Panc1 (cell line): Measurements from ENCODE around the gene FLYWCH2. TPM values are rescaled to one million over a fixed set of nuclear protein-coding genes. Genes with fewer than 3 reads are reported as not detected.
A peak's percentile ranks its signal among the peaks of the same experiment; 100 is the strongest.

Experiments
- ATAC-seq: fragments of 200-7000 bp; cut with Tn5 transposase; 2 replicates; pipeline ENCODE4 v1.9.1; 2020; ENCODE audit warnings: mild to moderate bottlenecking, moderate library complexity
- BruUV-seq: library from RNA; stranded (reverse); fragments of 400-500 nt; replicated peaks from 2 replicates; lab custom pipeline; 2021; lab: Mats Ljungman, UMichigan
- CTCF ChIA-PET: fragments of 300-600 bp; sonication (Branson Sonifier 250); formaldehyde crosslinking; loops from one replicate; lab custom pipeline; 2022; ENCODE audit warnings: antibody characterized with exemption; lab: Charles Lee
- POLR2A ChIA-PET: fragments of 300-600 bp; sonication (Branson Sonifier 250); formaldehyde crosslinking; loops from one replicate; lab custom pipeline; 2022; ENCODE audit warnings: antibody characterized with exemption; lab: Charles Lee
- DNase-seq: peaks from one replicate; pipeline ENCODE4 v3.0.0-alpha.2; 2010; ENCODE audit warnings: low read depth, low spot score
- H3K27ac ChIP-seq: 2 replicates; pipeline ENCODE4 v1.5.1; 2011; ENCODE audit warnings: mild to moderate bottlenecking, low read length, inconsistent platforms
- H3K27me3 ChIP-seq: fragments of 200-500 bp; sonication (Bioruptor generic); 2 replicates; pipeline ENCODE4 v1.6.0; 2014; ENCODE audit warnings: low read length, inconsistent platforms; ENCODE audit not compliant: control insufficient read depth, insufficient read depth
- H3K36me3 ChIP-seq: fragments of 200-500 bp; sonication (Bioruptor generic); 2 replicates; pipeline ENCODE4 v1.5.1; 2014; ENCODE audit warnings: inconsistent platforms, mild to moderate bottlenecking, low read length, moderate library complexity; ENCODE audit not compliant: control insufficient read depth, insufficient read depth
- H3K4me1 ChIP-seq: 2 replicates; pipeline ENCODE4 v1.5.1; 2011; ENCODE audit warnings: inconsistent platforms, mild to moderate bottlenecking, low read length, moderate library complexity; ENCODE audit not compliant: control insufficient read depth, insufficient read depth
- H3K4me3 ChIP-seq, 2 experiments: 2 replicates each; pipeline ENCODE4 v1.5.1; 2011 to 2012; ENCODE audit warnings: low read depth in 2 of 2, low read length in 2 of 2, mild to moderate bottlenecking in 2 of 2, inconsistent platforms in 1 of 2, moderate library complexity in 1 of 2
- H3K9me3 ChIP-seq: fragments of 200-500 bp; sonication (Bioruptor generic); 2 replicates; pipeline ENCODE4 v1.5.1; 2014; ENCODE audit warnings: low read depth, mild to moderate bottlenecking, inconsistent platforms, low read length, moderate library complexity; ENCODE audit not compliant: control insufficient read depth, insufficient read depth
- CTCF ChIP-seq: fragments of 450-650 bp; IDR thresholded peaks from 2 replicates; pipeline ENCODE4 v1.5.1; 2017; ENCODE audit warnings: mild to moderate bottlenecking
- POLR2AphosphoS5 ChIP-seq: IDR thresholded peaks from 2 replicates; pipeline ENCODE4 v1.6.1; 2012; ENCODE audit warnings: mild to moderate bottlenecking, low read depth, low read length, moderate library complexity
- REST ChIP-seq, 2 experiments: IDR thresholded peaks; 2 replicates each; pipeline ENCODE4 v1.6.1; 2011 to 2012; ENCODE audit warnings: low read depth in 2 of 2, control low read depth in 1 of 2, low read length in 1 of 2, mild to moderate bottlenecking in 1 of 2, moderate library complexity in 1 of 2; ENCODE audit not compliant: insufficient read depth in 1 of 2
- SIN3A ChIP-seq: IDR thresholded peaks from 2 replicates; pipeline ENCODE4 v1.6.1; 2012; ENCODE audit warnings: low read depth, mild to moderate bottlenecking, low read length, moderate library complexity, borderline replicate concordance; ENCODE audit not compliant: insufficient read depth
- TCF7L2 ChIP-seq: IDR thresholded peaks from 2 replicates; pipeline ENCODE4 v1.6.1; 2011; ENCODE audit warnings: mild to moderate bottlenecking, low read depth, low read length, inconsistent platforms
- in situ Hi-C: cut with HindIII; loops from 2 replicates; pipeline ENCODE4 v1.10.0; 2016; ENCODE audit warnings: low sequenced_read_pairs, low pct_unique_long_range_greater_than_20kb
- intact Hi-C: fragments of 100-400 bp; cut with micrococcal nuclease; formaldehyde crosslinking; loops from one replicate; pipeline ENCODE4 v1.10.0; 2022; ENCODE audit not compliant: unreplicated experiment
- total RNA-seq: library from RNA; stranded (reverse); gene quantifications from one replicate; pipeline ENCODE4 v1.2.1, GENCODE V29; 2021; ENCODE audit not compliant: unreplicated experiment

FLYWCH2 gene
- total RNA-seq, 1 experiment from 2014 or later = 77.3 TPM

- H3K4me1 ChIP-seq = peaks cover 41% of the 10 kb centered on the region
- ATAC-seq = peak; percentile 10; the same call in 1 of the 2 replicates
- no peaks in the 10 kb centered on the region for H3K9me3 ChIP-seq
- no peaks in the 10 kb centered on the region for H3K27me3 ChIP-seq
- peak; percentile 45 for DNase-seq
- H3K27ac ChIP-seq = peak overlapping the region; percentile 79
- in situ Hi-C loops = no loop called here
- intact Hi-C loops = loop anchor here (5.0 kb wide), 1 partner anchor 65 kb away; no protein-coding TSS in a partner anchor
- no peaks in the 10 kb centered on the region for H3K36me3 ChIP-seq
- TF ChIP-seq POLR2AphosphoS5 (no peak), TCF7L2 (no peak), SIN3A (no peak), CTCF (no peak), REST (IDR thresholded peaks at IDR 0.05; ENCODE audit: insufficient read depth in 1 of 2, low read depth in 2 of 2, low read length in 1 of 2) (no peak)
- ChIA-PET CTCF (no interaction called here), POLR2A (interaction anchor here (0.7 kb wide), 1 partner anchor 154 kb away, joined by 5 read pairs; the partner anchor contains the start of gene KCTD5)
- H3K4me3 ChIP-seq = no peak overlapping the region; a peak in 1 of 4 replicates
- BruUV-seq = TSS peak; percentile 95
These were observed 46.1 kb upstream of the FLYWCH2 start for GRCh38 chr16:2836646-2837508.

GRCh38 chr16:2838928-2839327, 44.1 kb upstream of the FLYWCH2 start:
- no peak for DNase-seq
- POLR2A ChIA-PET = interaction anchor here (0.5 kb wide), 2 partner anchors 9 to 50 kb away, joined by 3 to 9 read pairs; no protein-coding TSS in a partner anchor

More at GRCh38 chr16:2838928-2839327, 44.1 kb upstream of the FLYWCH2 start:
- H3K4me3 ChIP-seq = no peak overlapping the region
- intact Hi-C loops (loop anchor here (1.0 to 5.0 kb wide), 2 partner anchors 29 to 67 kb away; no protein-coding TSS in a partner anchor), in situ Hi-C loops (no loop called here)
- H3K27ac ChIP-seq = peak overlapping the region; percentile 79
- H3K4me1 ChIP-seq = peaks cover 41% of the 10 kb centered on the region
- TF ChIP-seq REST (IDR thresholded peaks at IDR 0.05; ENCODE audit: insufficient read depth in 1 of 2, low read depth in 2 of 2, low read length in 1 of 2) (0 out of 4 replicates have a peak, but pooled peaks of 1 of the 2 experiments have one; percentile 34), POLR2AphosphoS5 (peak; percentile 58; the same call in 1 of the 2 replicates), TCF7L2 (peak; percentile 24; the same call in 1 of the 2 replicates), CTCF (peak; percentile 97), SIN3A (no peak)
- no peaks in the 10 kb centered on the region for H3K9me3 ChIP-seq
- CTCF ChIA-PET = interaction anchor here (0.6 to 2.1 kb wide), 9 partner anchors 15 to 122 kb away, joined by 3 to 13 read pairs (median 6); no protein-coding TSS in a partner anchor
- peak; percentile 78 for ATAC-seq
- no TSS peak for BruUV-seq
- no peaks in the 10 kb centered on the region for H3K27me3 ChIP-seq
- no peaks in the 10 kb centered on the region for H3K36me3 ChIP-seq
